GM12874 (cell line): ENCODE measurements around the gene LIN7C.
A peak's percentile ranks its signal among the peaks of the same experiment; 100 is the strongest.

Experiments
- CTCF ChIP-seq: IDR thresholded peaks from 2 replicates; pipeline ENCODE4 v1.5.1; 2011; ENCODE audit warnings: low read depth, mild to moderate bottlenecking, control low read depth, low read length, moderate library complexity; ENCODE audit not compliant: insufficient read depth

LIN7C gene

GRCh38 chr11:27506200-27507182 lies at the start of gene LIN7C:
Gene LIN7C (minus strand): TSS chr11:27506769. CDS start chr11:27506752, 17 bp downstream.
- TF ChIP-seq CTCF = peak; percentile 17; the same call in 1 of the 2 replicates

- TF ChIP-seq CTCF = no peak
These were observed 48.7 kb upstream of the LIN7C start for GRCh38 chr11:27555264-27555663.

GRCh38 chr11:27553186-27553585 lies 46.6 kb upstream of the LIN7C start:
- no peak for TF ChIP-seq CTCF

- no peak for TF ChIP-seq CTCF
These were observed 45.8 kb upstream of the LIN7C start for GRCh38 chr11:27552341-27552740.

- no peak for TF ChIP-seq CTCF
These were observed 44.6 kb upstream of the LIN7C start for GRCh38 chr11:27551127-27551526.

- no peak for TF ChIP-seq CTCF
These were observed 39.4 kb upstream of the LIN7C start for GRCh38 chr11:27545946-27546345.

- no peak for TF ChIP-seq CTCF
These were observed 38.5 kb upstream of the LIN7C start for GRCh38 chr11:27545035-27545434.
